HG03045 (cell line): ENCODE results near the gene ANTXRL.
"Not testable (repeated sequence)": the region's sequence is repeated elsewhere in the genome, so short reads cannot be mapped to it uniquely, and the experiment has no call there.

Experiments used
- ATAC-seq: cut with Tn5 transposase; IDR thresholded peaks from one replicate; pipeline ENCODE4 v1.9.1; 2021; ENCODE audit warnings: mild to moderate bottlenecking, moderate library complexity; ENCODE audit not compliant: unreplicated experiment

Gene ANTXRL

DNA sequence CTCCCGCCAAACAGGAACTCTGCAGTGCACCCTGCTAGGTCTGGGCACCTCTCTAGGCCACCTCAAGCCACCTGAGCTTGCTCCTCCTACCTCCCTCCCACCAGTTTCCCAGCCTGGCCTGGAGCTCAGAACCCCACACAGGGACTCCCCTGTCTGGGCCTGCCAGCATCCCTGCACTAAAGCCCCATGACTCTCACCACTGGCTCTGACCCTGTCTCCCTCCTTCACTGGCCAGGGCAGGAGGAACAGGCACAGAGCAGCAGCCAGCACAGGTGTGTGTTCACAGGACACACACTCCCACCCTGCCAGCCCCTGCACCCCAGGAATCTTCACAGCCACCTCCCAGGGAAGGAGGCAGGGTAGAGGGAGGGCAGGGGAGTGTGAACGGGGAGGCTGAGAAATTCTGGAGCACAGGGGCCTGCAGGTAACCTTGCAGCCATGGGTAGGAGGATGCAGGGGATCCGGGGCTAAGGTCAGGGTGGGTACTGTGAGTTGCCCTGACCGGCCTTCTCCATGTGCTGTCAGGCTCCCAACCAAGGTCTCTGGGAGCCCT lies 13.9 kb upstream of the ANTXRL start:
- no peak for ATAC-seq

DNA sequence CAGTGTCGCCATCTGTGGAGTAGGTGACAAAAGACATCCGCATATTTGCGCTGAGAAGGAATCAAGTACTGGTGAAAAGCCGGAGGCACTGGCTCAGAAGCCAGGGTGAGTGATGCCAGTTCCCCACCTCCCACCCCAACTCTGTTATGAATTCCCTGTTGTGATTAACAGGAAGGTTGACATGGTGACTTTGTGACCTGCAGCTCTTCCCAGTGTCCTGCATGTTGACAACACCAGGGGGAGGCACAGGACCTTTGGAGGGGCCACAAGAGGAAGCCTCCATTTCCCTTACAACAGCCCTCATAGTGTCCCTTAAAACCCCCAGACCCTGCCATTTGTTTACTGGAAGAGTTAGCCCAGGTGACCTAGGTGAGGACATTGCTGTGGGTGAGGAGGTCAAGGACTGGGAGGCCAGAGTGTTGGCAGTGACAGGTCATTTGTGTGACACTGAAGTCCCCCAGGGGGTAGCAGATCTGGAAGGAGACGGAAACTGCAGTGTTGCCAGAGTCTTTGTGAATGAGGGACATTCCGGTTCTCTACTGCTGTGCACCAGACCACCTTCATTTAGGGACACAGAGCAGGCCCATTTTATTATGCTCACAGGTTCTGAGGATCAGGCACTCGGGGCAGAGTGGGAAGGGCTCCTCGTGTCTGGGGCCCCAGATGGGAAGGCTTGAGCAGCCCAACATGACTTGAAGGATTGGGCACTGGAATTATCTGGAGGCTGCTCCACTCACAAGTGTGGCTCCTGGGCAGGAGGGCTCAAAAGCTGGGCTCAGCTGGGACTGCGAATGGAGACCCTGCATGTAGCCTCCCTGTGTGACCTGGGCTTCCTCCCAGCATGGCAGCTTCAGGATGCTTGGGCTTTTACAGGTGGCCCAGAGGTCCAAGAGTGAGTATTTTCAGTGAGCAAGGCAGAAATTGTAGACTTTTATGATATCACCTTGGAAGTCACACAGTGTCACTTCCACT lies 13.0 kb upstream of the ANTXRL start:
- no peak for ATAC-seq

DNA sequence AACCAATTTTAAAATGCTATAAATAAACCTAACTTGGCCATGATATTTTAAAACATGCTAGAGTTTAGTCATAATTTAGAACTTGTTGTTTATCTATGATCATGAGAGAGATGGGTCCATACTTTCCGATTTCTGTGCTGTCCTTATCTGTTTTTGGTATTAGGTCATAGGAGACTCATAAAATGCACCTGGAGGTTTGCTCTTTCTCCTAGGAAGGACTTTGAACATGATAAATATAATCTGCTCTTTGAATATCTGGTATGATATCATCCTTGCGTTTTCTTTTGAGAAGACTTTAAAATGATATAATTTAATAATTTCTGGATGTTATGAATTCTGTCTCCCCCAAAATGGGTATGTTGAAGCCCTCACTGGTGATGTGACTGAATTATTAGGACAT lies 9.0 kb upstream of the ANTXRL start:
- ATAC-seq, result no peak

DNA sequence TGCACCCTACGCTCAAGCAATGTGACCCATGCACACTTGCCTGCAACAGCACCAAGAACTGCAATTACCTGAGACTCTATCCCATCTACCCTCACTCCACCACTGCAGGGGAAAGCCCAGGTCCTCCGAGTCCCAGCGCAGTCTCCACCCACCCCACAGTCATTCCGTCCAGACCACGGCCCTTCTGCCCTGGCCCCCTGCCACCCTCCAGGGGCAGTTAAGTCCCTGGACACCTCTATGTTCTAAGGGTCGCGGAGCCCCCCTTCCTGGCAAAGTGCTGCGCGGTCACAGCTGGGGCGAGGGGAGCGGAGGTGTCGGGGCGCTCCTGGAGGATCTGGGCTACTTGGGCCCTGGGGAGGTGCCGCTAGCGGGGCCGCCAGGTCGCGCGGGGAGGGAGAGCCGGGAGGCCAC lies 4.4 kb upstream of the ANTXRL start:
- not testable (repeated sequence) for ATAC-seq

DNA sequence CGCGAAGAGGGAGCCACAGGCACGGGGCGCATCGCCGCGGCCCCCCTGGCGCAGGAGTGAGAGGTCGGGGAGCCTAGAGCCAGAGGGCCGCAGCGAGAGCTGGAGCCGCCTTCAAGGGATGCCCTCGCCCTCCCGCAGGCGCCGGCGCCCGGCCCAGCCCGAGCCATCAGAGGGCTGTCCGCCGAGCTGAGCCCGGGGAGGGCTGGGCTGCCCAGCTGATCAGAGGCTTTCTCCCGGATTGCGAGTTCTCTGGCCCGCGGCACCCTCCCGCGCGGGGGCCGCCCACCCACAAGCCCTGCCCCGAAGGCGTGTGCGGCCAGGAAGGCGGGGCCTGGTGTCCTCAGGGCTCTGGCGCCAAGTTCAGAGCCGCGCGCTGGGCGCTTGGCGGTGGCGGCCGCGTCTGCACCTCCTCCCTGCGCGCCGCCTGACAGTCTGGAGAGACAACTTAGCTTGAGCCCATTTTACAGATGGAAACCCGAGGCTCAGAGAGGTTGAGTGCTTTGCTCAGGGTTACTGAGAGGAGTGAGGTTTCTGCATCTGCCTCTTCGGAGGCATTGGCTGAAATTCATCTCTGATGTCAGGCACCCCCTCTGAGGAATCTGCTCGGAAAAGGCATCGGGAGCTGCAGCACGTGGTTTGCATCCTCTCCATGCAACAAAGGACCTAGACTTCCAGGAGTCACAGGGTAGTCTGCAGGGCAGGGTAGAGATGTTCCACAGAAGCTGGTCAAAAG lies 3.8 kb upstream of the ANTXRL start:
- no peak for ATAC-seq

DNA sequence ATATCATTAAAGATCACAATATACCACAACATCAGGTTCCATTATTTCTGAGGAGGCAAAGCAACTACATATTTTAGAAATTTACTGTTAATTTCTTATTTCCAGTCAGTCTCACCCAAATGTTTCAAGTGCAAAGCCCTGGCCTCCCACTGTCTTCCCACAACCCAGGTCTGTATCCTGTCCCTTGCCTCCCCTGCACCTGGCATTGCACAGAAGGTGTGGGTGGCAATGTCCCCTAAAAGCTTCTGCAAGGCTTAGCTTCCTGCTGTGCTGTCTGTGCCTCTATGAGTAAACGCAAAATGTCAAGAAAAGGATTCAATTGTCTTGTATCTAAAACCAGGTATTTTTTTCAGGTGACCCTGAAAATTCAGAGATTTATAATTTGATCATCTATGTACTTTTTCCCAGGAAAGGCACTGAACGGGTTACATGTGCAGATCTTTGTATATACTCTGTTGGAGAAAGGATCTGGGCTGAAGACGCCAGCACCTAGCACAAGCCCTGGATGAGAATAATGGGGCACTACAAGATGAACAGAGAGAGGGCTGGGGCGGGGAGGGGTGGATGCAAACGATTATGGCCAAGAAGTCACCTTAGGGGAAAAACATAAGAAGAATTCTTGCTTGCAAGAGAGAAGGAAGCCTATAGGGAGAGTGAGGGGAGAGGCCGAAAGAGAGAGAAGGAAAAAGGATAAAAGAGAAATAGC lies 3.1 kb upstream of the ANTXRL start:
- ATAC-seq, result no peak

DNA sequence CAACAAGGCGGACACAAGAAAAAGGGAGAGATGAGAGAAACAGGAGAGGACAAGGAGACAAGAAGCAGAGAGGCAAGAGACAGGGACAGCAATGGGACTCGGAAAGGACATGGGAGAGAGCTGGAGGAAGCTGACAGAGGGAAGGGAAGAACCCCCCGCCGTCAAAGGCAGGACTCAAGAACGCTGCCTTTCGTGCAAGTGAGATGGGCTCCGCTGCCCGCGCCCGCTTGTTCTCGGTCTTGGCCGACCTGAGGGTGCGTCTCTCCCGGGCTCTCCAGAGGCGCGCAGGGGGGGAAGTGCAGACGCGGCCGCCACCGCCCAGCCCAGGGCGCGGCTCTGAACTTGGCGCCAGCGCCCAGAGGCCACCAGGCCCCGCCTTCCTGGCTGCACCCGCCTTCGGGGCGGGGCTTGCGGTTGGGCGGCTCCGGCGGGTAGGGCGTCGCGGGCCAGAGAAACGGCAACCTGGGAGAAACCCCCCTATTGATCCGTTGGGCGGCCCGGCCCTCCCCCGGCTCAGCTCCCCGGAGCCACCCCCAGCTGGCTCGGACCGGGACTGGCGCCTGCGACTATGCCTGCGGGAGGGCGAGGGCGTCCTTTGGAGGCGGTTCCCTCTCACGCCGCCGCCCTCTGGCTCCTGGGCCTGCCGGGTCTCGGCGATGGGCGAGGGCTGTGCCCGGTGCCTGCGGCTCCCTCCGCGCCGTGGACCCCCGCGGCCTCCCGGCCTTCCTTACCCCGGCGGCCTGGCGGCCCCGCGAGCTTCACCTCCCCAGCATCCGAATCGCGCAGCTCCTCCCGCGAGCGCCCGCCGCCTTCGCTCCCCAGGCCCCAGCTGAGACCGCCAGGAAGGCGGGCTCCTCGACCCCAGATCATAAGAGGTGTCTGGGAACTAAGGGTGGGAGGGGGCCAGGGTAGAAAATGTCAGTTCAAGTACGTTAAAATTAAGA lies 2.2 kb upstream of the ANTXRL start:
- peak; percentile 96 for ATAC-seq

DNA sequence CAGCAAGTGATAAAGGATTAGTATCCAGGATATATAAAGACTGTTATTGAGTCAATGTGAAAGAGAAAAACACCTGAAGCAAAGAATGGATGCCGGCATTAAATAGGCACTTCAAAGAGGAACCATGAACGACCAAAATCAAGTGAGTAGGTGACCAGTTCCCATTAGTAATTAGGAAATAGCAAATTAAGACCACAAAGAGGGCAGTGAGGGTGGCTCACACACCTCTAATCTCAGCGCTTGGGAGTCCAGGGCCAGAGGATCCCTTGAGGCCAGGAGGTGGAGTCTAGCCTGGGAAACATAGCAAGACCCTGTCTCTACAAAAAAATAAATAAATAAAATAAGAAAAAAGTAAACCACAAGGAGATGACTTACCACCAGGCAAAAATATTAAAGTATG lies 1.5 kb upstream of the ANTXRL start:
- no peak for ATAC-seq

DNA sequence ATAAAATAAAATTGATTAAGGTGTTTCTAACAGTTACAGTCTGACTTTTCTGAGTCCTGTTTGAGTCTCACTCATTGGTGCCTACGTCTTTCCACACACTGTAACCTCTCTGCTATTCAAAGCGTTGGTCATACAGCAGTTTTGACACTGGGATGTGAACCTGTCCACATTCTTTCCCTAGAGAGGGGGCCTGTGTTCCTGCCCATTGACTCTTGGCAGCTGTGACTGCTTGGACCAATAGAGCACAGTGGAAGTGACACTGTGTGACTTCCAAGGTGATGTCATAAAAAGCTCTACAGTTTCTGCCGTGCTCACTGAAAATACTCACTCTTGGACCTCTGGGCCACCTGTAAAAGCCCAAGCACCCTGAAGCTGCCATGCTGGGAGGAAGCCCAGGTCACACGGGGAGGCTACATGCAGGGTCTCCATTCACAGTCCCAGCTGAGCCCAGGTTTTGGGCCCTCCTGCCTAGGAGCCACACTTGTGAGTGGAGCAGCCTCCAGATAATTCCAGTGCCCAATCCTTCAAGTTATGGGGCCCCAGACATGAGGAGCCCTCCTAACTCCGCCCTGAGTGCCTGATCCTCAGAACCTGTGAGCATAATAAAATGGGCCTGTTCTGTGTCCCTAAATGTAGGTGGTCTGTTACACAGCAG lies 704 bp upstream of the ANTXRL start:
- ATAC-seq, result no peak

DNA sequence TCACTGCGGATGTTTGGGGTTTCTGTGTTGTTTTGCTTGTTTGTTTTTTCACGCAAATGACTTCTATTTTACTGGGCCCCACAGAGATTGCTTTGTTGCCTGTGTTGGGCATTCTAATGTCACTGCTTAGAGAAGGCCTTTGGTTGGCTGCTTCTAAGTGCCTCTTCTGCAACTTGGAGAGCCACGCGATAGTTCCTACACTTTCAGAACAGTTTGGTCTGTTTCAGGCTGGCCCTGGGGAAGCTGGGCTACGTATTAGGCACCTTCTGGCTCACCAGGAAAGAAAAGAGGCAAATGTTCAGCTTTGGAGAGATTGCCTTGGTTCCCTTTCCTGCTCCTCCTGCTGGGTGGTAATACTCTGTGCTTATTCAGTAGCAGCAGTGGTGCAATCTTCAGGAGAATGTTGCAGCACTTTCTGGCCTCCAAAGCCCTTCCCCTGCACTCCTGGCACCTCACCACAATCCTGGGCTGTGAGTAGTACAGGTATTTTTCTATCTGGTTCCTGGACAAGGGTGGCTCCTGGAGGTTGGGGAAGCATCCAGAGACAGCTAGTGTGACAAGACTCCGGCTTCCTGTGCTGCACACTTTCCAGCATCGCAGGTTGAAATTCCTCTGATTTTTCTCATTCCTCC lies 1.2 kb downstream of the ANTXRL start:
- ATAC-seq, result no peak

DNA sequence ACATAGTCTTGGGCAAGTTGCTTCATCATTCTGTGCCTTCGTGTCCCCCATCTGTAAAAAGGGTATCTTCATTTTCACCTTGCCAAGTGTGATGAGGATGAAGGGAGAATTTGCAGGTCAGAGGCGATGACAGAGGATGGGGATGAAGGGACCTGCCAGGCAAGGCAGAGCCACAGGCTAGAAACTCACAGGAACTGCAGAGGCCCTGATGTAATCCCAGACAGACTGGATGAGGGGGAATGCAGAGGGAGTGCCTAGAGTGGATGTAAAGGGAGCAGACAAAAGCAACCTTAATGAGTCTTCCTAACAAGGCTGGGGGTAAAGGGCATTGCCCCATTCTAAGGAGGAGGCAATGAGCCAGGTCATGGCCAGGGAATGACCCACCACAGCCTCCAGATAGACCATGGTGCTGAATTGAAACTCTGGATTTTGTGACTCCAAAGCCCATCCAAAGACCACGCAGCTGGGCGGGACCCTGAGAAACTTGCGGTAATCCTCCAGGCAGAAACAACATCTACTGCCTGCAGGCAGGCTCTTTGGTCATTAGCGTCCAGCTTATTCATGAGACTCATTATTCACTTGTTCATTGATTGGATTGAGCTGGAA lies 1.9 kb downstream of the ANTXRL start:
- ATAC-seq, result no peak

DNA sequence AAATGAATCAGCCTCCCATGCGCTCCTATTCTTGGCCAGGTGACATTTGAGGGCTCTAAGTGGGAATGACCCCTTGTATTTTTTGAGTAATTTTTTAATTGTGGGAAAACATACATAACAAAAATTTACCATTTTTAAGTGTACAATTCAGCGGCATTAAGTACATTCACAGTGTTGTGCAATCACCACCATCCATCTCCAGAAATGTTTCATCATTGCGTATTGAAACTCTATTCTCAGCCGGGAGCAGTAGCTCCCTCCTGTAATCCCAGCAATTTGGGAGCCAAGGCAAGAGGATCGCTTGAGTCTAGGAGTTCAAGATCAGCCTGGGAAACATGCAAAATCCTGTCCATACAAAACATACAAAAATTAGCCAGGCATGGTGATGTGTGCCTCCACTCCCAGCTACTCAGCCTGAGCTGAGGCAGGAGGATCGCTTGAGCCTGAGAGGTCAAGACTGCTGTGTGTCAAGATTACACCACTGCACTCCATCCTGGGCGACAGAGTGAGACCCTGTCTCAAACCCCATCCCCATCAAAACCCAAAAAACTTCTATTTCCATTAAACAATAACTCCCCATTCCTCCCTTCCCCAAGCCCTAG lies 2.5 kb downstream of the ANTXRL start:
- ATAC-seq, result no peak

DNA sequence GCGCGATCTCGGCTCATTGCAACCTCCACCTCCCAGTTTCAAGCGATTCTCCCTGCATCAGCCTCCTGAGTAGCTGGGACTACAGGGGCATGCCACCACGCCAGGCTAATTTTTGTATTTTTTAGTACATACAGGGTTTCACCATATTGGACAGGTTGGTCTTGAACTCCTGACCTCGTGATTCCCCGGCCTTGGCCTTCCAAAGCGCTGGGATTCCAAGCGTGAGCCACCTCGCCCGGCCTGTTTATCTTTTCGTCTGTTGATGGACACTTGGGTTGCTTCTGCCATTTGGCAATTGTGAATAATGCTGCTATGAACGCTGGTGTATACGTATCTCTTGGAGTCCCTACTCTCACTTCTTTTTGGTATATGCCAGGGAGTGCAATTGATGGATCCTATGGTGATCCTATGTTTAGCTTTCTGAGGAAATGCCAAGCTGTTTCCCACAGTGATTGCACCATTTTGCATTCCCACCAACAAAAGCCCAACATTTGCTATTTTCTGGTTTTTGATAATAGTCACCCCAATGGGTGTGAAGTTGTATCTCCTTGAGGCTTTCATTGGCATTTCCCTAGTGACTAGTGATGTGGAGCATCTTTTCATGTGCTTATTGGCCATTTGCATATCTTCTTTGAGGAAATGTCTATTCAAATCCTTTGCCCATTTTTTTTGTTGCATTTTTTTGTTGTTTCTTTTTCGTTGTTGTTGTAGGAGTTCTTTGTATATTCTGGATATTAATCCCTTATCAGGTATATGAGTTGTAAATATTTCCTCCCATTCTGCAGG lies 3.5 kb downstream of the ANTXRL start:
- ATAC-seq, result no peak

DNA sequence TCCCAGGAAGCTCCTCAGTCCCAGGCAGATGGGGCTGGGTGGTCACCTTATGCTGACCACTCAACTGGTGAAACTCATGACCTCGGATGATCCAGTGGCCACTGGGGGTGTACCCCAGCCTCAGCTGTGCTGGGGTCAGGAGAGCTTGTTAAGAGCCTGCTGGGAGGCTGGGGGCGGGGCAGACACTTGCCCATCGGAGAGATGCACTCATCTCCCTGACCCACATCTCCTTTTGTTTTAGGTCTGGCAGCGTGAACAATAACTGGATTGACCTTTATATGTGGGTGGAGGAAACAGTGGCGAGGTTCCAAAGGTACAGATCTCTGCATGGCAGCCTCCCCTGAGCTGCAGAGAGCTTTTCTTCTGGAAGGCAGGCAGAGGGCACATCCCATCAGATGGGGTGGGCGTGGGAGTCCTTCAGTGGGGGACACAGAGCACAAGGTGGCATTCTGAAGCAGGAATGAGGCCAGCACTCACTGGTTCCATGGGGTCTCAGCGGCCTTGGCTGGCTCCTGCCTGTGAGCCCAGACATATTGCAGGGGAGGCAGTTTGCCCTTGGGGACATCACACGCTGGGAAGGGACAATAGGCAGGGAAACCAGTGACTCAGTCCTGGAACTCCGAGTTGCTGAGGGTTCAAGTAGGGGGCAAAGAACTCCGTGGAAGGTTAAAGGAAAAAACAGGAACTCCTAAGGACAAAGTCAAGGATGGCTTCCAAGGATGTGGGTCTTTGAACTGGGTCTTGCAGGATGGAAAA lies 5.2 kb downstream of the ANTXRL start:
- no peak for ATAC-seq

DNA sequence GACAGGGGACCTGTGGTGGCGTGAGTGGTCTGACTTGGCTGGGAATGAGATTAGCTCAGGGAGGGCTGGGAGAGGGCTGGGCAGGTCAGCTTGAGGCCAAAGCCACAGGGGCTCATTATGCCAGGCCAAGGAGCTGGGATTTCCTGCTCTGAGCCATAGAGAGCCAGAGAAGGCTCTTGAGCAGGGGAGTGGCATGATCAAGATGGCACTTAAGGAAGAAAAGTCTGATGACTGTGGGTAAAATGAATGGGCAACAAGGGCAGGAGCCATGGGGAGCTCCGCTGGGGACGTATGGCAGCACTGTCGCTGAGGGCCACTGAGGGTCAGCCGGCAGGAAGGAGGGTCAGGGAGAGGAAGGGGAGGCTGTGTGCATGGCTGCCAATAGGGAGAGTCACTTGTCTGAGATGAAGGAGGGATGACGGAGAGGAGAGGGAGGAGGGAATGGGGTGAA lies 5.8 kb downstream of the ANTXRL start:
- ATAC-seq, result no peak

DNA sequence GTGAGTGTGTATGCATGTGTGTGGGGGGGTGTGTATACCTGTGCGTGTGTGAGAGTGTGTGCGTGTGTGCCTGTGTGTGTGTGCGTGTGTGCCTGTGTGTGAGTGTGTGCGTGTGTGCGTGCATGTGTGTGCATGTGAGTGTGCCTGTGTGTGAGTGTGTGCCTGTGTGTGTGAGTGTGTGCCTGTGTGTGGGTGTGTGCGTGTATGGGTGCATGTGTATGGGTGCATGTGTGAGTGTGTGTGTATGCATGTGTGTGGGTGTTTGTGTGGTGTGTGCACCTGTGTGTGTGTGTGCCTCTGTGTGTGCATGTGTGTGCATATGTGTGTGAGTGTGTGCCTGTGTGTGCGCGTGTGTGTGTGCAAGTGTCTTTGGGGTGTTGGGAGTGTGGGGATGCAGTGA lies 6.4 kb downstream of the ANTXRL start:
- no peak for ATAC-seq
